GM23248 (cell line): Measurements from ENCODE around the gene RERE.

Experiments used
- EZH2 ChIP-seq: fragments of 200-600 bp; sonication (generic); IDR thresholded peaks from 2 replicates; pipeline ENCODE4 v1.6.1; 2018; ENCODE audit warnings: antibody characterized with exemption, mild to moderate bottlenecking; ENCODE audit not compliant: insufficient read depth, poor library complexity, severe bottlenecking
- EZH2phosphoT487 ChIP-seq: fragments of 200-600 bp; sonication (generic); IDR thresholded peaks from 2 replicates; pipeline ENCODE4 v1.6.1; 2018; ENCODE audit warnings: antibody characterized with exemption, moderate library complexity, mild to moderate bottlenecking, low read depth; ENCODE audit not compliant: insufficient read depth

- TF ChIP-seq EZH2: no peak
- TF ChIP-seq EZH2phosphoT487: no peak
These were observed 477.0 kb downstream of the RERE start for GRCh38 chr1:8340448-8340847.
